Activated CD4-positive, alpha-beta T cell treated with anti-CD3 and anti-CD28 coated beads for 48 hours (primary cell): ENCODE results near the gene ARHGEF7.
A peak's percentile ranks its signal among the peaks of the same experiment; 100 is the strongest.

Experiments used
- DNase-seq: peaks from one replicate; pipeline ENCODE4 v3.0.0-alpha.2; 2020

The ARHGEF7 gene

GRCh38 chr13:111202156-111202621 lies 87.1 kb downstream of the ARHGEF7 start:
- DNase-seq, result no peak

- no peak for DNase-seq
Observed at GRCh38 chr13:111202745-111203144, 87.6 kb downstream of the ARHGEF7 start.

- no peak for DNase-seq
Observed at GRCh38 chr13:111203736-111204389, 88.8 kb downstream of the ARHGEF7 start.

GRCh38 chr13:111204438-111205177 lies 89.5 kb downstream of the ARHGEF7 start:
- DNase-seq, result no peak

- DNase-seq, result no peak
Observed at GRCh38 chr13:111206148-111206547, 91.0 kb downstream of the ARHGEF7 start.

- no peak for DNase-seq
Observed at GRCh38 chr13:111209613-111210012, 94.5 kb downstream of the ARHGEF7 start.

- DNase-seq, result no peak
Observed at GRCh38 chr13:111210091-111210490, 95.0 kb downstream of the ARHGEF7 start.

- DNase-seq, result no peak
Observed at GRCh38 chr13:111210544-111211469, 95.7 kb downstream of the ARHGEF7 start.

- no peak for DNase-seq
Observed at GRCh38 chr13:111211789-111212516, 96.8 kb downstream of the ARHGEF7 start.

- no peak for DNase-seq
Observed at GRCh38 chr13:111212517-111212873, 97.4 kb downstream of the ARHGEF7 start.

- no peak for DNase-seq
Observed at GRCh38 chr13:111213964-111214726, 99.0 kb downstream of the ARHGEF7 start.

- DNase-seq, result no peak
Observed at GRCh38 chr13:111215081-111216047, 100.3 kb downstream of the ARHGEF7 start.

- peak; percentile 43 for DNase-seq
Observed at GRCh38 chr13:111216166-111216960, 101.3 kb downstream of the ARHGEF7 start.

GRCh38 chr13:111217641-111218040 lies 102.5 kb downstream of the ARHGEF7 start:
- DNase-seq, result no peak

GRCh38 chr13:111219280-111219679 lies 104.2 kb downstream of the ARHGEF7 start:
- DNase-seq, result no peak

- no peak for DNase-seq
Observed at GRCh38 chr13:111219950-111220349, 104.8 kb downstream of the ARHGEF7 start.

GRCh38 chr13:111225166-111225565 lies 110.1 kb downstream of the ARHGEF7 start:
- no peak for DNase-seq

- peak; percentile 13 for DNase-seq
Observed at GRCh38 chr13:111225810-111226546, 110.9 kb downstream of the ARHGEF7 start.

GRCh38 chr13:111227405-111227804 lies 112.3 kb downstream of the ARHGEF7 start:
- DNase-seq, result no peak
